LoVo (cell line): ENCODE data around the gene NEMF.
"Not testable (repeated sequence)": the region's sequence is repeated elsewhere in the genome, so short reads cannot be mapped to it uniquely, and the experiment has no call there.

Experiments
- DNase-seq: peaks from one replicate; pipeline ENCODE4 v3.0.0-alpha.2; 2016; ENCODE audit warnings: low spot score

The NEMF gene

GRCh38 chr14:49876563-49877127, 24.1 kb upstream of the NEMF start:
- DNase-seq = no peak

DNA sequence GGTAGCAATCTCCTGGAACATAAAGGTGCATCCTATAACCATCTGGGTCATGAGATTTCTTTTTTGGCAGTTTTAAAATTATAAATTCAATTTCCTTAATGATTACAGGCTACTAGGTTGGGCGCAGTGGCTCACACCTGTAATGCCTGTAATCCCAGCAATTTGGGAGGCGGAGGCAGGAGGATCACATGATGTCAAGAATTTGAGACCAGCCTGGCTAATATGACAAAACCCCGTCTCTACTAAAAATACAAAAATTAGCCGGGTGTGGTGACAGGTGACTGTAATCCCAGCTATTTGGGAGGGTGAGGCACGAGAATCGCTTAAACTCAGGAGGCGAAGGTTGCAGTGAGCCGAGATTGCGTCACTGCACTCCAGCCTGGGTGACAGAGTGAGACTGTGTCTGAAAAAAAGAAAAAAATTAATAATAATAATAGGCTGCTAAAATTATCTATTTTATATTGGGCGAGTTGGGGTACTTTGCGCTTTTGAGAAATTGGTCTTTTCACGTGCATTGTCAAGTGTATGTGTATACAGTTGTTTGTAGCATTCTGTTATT, 23.1 kb upstream of the NEMF start:
- DNase-seq = no peak

- not testable (repeated sequence) for DNase-seq
Observed at GRCh38 chr14:49873548-49873947, 21.0 kb upstream of the NEMF start.

GRCh38 chr14:49870908-49871307, 18.3 kb upstream of the NEMF start:
- DNase-seq = no peak

- no peak for DNase-seq
Observed at GRCh38 chr14:49868720-49869114, 16.1 kb upstream of the NEMF start.

GRCh38 chr14:49867831-49868719, 15.5 kb upstream of the NEMF start:
- DNase-seq = peak; percentile 97

DNA sequence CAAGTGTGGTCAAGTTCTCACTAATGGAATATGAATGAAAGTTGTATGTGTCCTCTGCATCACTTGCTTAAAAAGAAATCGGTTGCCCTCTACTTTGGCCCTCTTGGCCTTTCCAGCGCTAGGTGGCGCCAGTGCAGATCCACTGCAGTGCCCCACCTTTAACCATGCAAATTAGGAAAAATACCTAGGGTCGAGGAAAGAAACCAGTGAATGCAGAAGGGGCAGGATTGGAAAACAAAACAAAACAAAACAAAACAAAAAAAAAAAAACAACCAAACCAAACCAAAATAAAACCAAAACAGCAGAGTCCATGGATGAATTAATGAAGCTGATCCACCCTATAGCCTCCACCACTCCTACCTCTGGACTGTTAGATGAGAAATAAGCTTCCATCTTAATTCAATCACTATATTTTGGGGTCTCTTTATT, 12.9 kb upstream of the NEMF start:
- peak; percentile 78 for DNase-seq

DNA sequence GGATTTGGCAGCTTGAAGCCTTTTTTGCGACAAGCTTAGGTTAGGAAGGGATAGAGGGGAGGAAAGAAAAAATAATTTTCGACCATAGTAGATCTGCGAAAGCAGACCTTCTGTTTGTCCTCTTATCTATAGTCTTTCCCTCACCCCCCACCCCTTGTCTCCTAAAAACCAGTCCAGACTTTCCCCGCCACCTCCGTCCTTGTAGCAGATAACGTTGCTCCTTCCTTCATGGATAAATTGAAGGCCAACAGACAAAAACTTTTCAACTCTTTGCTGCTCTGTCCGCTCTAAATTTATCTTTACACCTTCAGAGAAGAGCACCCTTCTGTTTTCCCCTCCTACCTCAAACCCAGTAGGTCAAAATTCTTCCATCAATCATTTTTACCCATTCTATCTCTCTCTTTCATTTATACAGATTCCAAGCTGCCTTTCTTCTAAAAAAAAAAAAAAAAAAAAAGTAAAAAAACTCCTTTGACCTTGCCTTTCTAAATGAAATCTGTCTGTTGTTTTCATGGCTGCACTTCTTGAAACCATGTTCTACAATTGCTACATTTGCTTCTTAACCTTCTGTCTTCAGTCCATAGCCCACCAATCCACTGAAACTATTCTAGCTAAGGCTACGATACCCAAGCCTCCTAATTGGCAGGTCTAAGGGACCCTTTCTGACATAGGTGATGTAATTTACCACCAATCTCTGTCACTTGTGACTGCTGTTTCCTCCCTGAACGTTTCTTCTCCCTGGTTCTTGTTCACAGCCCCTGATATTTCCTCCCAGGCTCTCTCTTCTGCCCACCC, 11.1 kb upstream of the NEMF start:
- peak; percentile 37 for DNase-seq

DNA sequence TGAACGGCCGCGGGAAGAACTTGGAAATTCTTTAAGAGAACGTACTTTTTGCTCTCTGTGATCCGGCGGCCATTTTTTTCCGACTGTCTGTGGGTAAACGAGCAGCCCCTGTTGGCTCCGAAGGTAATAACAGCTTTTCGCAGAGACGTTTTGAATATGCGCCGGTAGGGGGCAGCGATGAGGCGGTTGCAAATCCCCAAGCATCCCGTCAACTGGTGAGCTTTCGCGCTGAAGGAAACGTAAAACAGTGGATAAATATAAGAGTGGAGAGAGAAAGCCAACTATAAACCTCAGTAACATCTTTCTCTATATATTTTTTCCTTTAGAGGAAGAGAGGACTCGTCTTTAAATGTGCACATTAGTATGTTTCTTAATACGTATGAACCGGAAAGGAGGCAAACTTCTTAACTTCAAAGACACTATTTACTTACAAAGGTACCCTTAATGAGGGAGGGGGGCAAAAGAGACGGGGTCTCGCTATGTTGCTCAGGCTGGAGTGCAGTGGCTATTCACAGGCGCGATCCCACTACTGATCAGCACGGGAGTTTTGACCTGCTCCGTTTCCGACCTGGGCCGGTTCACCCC, 9.6 kb upstream of the NEMF start:
- peak; percentile 83 for DNase-seq

GRCh38 chr14:49861699-49862088, 9.1 kb upstream of the NEMF start:
- DNase-seq = no peak

DNA sequence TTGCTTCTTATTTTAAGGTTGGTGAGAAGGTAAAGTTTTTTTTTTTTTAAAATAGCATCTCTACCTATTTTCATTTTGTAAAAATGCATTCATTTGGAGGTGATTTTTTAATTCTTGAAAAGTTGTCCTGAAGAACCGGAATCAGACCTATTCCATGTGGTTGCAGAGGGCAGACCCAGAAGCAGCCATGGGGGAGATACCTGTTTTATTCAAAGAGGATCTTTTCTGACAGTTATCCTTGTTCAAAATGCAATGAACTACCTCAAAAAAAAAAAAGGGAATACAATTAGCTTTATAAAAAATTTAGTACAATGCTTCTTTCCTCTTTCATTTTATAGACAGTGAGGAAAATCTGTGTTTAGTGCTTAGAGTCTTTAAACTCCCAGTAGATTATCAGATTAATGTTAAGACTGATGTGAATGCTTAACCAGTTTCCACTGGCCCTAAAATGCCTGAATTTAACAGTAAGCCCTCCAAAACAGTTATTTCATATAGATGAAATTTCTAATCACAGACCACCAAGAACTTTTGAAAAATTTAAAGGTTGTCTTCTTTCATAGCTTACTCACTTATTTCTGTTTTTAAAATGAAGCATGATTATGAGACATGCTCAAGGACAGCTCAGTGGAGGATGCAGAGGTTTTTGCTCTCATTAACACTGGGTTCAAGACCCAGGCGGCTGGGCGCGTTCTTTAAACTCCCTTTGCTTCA, 8.6 kb upstream of the NEMF start:
- no peak for DNase-seq

DNA sequence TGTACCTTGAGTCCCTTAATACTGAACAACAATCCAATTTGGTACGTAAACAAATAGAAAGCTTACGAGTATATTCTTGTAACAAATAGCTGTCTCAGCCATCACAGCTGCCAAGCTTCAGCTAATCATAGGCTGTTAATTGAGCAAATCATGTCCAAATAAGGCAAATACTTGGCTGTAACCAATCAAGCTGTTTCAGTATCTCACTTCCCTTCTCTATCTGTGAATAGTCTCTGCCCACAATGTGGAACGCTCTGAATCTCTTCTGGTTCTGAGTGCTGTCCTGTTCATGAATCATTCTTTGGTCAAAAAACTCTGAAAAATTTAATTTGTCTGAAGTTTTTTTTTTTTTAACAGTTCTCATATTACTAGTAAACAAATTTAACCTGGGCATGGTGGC, 5.8 kb upstream of the NEMF start:
- DNase-seq = no peak

DNA sequence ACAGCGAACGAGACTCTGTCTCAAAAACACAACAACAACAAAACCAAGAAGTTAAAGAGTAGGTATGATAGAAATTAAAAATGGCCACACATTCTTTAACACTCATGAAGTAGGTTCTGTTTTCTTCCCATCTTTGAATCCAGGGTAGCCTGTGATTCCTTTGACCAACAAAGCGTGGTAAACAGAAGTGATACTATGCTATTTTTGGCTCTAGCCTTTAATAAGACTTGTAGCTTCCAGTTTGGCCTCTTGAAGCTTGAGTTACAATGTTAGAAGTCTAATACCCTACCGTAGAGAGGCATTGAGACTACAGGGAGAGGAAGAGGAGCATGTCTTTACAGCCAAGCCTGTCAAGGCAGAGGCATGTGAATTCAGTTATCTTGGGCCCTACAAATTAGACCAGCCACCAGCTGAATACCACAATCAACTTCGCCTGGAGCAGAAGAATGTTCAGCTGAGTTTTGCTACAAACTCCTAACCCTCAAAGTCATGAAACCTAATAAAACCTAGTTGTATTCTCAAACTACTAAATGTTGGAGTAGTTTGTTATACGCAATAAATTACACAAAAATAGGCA, 4.9 kb upstream of the NEMF start:
- DNase-seq = no peak

GRCh38 chr14:49853572-49854375, 1.2 kb upstream of the NEMF start:
- DNase-seq = peak; percentile 86

GRCh38 chr14:49853158-49853477, 530 bp upstream of the NEMF start:
- DNase-seq = no peak

DNA sequence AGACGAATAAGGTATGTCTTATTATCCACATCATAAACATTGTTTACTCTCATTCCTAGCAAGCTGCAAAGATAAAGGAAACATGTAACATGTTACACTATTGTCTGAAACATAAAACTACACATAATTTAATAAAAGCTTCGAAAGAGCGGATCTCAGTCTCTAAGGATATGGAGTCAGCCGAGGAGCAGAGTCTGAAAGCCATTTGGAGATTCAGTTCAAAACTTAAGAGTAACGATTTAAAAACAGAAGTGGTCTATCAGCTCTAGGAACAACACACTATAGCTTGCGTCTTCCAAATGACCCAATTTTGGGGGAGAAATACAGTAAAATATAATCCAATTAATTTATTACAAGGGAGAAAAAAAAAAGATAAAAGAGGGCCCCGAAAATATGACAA, 775 bp downstream of the NEMF start:
- no peak for DNase-seq

GRCh38 chr14:49849213-49849847, 3.3 kb downstream of the NEMF start:
- DNase-seq = no peak

DNA sequence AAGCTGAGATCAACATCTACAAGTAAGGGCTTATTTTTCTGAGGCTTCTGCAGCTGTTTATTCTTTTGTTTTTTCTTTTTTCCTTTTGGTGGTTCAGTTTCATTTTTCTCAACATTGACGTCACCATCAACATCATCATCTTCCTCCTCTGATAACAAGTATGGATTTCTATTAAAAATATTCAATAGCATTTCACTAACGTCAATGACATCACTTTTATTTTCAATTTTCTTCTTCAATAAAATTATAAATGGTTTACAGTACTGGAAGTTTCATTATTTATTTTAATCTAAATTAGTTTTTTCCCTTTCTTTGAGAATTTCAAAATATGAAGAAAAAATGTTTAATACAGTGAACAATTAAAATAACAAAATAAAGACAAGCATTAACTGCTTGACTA, 23.9 kb downstream of the NEMF start:
- no peak for DNase-seq

DNA sequence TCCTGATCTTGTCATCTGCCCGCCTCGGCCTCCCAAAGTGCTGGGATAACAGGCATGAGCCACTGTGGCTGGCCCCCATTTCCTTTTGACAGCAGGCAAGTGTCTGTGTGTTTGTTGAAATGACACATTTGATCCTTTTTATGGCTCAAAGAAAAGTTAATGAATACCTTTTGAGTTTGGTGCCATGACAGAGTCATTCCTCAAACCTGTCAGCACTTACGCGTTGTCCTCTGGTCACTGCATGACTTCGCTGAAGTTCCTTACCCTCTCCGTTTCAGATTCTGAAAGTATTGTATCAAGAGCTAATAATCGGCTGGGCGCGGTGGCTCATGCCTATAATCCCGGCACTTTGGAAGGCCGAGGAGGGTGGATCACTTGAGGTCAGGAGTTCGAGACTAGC, 32.4 kb downstream of the NEMF start:
- DNase-seq = no peak

DNA sequence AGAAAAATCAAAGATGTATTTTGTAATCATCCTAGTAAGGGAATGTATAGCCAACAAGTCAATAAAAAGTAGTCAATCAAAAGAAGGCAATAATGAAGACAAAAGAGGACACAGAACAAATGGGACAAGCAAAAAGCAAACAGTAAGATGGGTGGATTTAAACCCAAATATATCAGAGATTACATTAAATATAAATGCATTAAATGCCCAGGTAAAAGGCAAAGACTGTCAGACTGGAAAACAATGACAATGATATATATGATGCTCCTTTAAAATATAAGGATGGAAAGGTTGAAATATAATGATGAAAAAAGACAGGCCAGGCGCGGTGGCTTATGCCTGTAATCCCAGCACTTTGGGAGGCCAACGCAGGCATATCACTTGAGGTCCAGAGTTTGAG, 35.7 kb downstream of the NEMF start:
- DNase-seq = no peak
